Hematopoietic multipotent progenitor cell (in vitro differentiated cells): Measurements from ENCODE around the gene C16orf74. TPM values are rescaled to one million over a fixed set of nuclear protein-coding genes. Genes with fewer than 3 reads are reported as not detected.

Source experiments
- DNase-seq, 3 donors: peaks; one replicate each; pipeline ENCODE4 v3.0.0-alpha.2; 2011 to 2015; ENCODE audit warnings: low read depth in 2 of 3, low spot score in 2 of 3
- total RNA-seq: library from RNA; depleted of rRNA; stranded (reverse); fragments of >200 nt; gene quantifications from one replicate; pipeline ENCODE4 v1.2.3, GENCODE V29; 2012

C16orf74 gene
- total RNA-seq, 1 donor, result 3.5 TPM

- no peak for DNase-seq
These were observed 72.9 kb downstream of the C16orf74 start for GRCh38 chr16:85678016-85678415.

DNA sequence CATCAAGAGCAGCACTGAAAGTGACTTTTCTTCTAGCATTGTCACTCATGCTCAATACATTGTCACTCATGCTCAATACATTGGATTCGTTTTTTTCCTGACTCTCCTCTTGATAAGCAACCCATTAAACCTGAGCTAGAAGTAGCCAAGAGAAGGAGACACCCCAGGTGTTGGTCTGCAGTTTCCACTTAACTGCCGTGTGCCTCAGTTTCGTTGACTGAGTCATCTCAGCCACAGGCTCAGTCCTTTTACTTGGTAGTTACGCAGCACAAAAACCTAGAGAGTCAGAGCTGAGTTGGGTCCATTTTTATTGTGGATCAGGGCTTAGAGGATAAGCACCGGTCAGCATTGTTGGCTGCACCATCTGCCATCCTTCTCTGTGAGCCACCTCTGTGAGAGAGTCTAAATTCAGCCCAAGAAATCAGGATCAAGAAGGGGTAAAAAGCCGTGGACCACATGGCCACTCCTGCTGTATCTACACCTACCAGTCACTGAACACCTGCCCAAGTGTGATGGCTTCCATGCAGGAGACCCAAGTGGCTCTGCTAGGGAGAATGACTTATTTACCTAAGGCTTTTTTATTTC, 73.4 kb downstream of the C16orf74 start:
- DNase-seq, result no peak

DNA sequence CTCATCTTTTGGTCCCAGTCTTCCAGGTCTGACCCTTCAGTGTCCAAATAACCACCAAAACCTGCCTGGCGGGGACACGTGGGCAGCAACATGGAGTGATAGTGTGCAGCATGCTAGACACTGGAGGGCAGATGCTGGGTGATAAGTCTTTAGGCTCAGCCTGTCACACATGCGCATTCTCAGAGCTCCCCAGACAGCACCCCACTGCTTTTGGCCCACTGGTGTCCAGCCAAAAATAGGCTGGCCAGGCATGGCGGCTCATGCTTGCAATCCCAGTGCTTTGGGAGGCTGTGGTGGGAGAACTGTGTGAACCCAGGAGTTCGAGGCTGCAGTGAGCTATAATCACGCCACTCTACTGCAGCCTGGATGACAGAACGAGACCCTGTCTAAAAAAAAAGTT, 74.4 kb downstream of the C16orf74 start:
- DNase-seq, result no peak

- DNase-seq, result peak in 1 of 3 donors; percentile 54
These were observed 75.5 kb downstream of the C16orf74 start for GRCh38 chr16:85675251-85675874.

GRCh38 chr16:85674828-85675227, 76.1 kb downstream of the C16orf74 start:
- DNase-seq, result no peak

GRCh38 chr16:85674418-85674755, 76.5 kb downstream of the C16orf74 start:
- DNase-seq, result no peak

- peak in 1 of 3 donors; percentile 22 for DNase-seq
These were observed 77.1 kb downstream of the C16orf74 start for GRCh38 chr16:85673529-85674417.

- no peak for DNase-seq
These were observed 80.1 kb downstream of the C16orf74 start for GRCh38 chr16:85670840-85671239.

GRCh38 chr16:85668676-85669424, 82.0 kb downstream of the C16orf74 start:
- no peak for DNase-seq

DNA sequence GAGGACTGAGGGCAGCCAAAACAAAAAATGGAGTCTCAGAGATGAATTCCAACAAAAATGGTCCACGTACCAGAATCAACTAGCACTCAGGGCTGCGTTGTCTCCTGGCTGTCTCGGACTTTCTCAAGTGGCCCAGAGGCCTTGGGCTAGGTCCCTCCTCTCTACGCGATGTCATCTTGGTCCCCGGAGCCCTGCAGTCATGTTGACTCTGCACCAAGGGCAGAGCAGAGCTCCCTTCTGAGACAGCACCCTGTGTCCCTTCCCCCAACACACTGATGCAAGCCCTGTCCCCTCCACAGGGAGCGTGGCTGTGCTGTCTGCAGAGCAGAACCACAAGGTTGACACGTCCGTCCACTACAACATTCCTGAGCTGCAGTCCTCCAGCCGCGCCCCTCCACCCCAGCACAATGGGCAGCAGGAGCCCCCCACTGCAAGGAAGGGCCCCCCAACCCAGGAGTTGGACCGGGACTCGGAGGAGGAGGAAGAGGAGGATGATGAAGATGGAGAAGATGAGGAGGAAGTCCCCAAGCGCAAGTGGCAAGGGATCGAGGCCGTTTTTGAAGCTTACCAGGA, 83.0 kb downstream of the C16orf74 start:
- no peak for DNase-seq

GRCh38 chr16:85667261-85667660, 83.6 kb downstream of the C16orf74 start:
- DNase-seq, result no peak

GRCh38 chr16:85665929-85666328, 85.0 kb downstream of the C16orf74 start:
- DNase-seq, result no peak

GRCh38 chr16:85665373-85665740, 85.5 kb downstream of the C16orf74 start:
- DNase-seq, result no peak

DNA sequence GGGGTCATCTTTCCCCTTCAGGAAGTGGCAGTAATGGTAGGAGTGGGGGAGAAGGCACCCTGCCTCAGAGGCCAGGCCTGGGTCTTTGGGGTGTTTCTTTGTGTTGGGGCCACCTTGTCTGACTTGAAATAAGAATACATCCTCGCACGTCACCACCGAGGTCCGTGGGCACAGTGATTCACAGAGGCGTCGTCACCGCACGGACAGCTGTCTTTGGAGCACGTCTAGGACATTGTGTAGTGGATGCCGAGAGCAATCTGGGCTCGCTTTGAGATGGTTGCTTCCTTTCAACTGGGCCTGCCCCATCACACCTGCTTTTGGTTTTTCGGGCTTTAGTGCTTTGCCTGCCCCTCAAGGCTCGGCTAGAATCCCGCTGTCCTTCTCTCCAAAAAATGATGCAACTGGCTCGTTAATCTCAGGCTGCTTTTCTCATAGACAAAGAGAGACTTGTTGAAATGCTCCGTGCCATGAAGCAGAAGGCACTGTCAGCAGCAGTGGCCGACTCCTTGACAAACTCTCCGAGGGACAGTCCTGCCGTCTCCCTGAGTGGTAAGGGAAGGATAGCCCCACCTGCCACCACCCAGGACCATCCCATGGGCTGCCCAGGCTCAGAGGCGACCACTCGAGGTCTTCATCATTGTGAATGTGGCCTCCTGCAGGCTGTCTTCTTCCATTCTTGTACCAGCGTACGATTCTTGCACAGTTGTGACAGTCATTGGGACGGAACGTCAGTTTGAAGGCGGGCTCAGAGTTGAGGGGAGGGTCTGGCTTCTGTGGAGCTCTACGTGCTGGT, 86.1 kb downstream of the C16orf74 start:
- no peak for DNase-seq

GRCh38 chr16:85663891-85664321, 87.0 kb downstream of the C16orf74 start:
- no peak for DNase-seq

- no peak for DNase-seq
These were observed 87.7 kb downstream of the C16orf74 start for GRCh38 chr16:85662976-85663830.

- no peak for DNase-seq
These were observed 88.4 kb downstream of the C16orf74 start for GRCh38 chr16:85662482-85662812.

GRCh38 chr16:85661740-85662481, 89.0 kb downstream of the C16orf74 start:
- no peak for DNase-seq
